Ascending aorta (tissue), 2 donors: ENCODE data around the gene ADAMTS16. TPM values are rescaled to one million over a fixed set of nuclear protein-coding genes. Genes with fewer than 3 reads are reported as not detected.

ENCODE experiments used
- DNase-seq, 2 donors: peaks; one replicate each; pipeline ENCODE4 v3.0.0-alpha.2; 2019; ENCODE audit warnings: low spot score in 2 of 2
- H3K27ac ChIP-seq, 2 donors: fragments of 200-600 bp; sonication (generic); one replicate each; pipeline ENCODE4 v1.5.1; 2016 to 2017; ENCODE audit warnings: mild to moderate bottlenecking in 1 of 2
- H3K27me3 ChIP-seq: fragments of 200-600 bp; sonication (generic); one replicate; pipeline ENCODE4 v1.5.1; 2017
- H3K36me3 ChIP-seq, 2 donors: fragments of 200-600 bp; sonication (generic); one replicate each; pipeline ENCODE4 v1.5.1; 2016
- H3K4me1 ChIP-seq, 2 donors: fragments of 200-600 bp; sonication (generic); one replicate each; pipeline ENCODE4 v1.5.1; 2016 to 2017; ENCODE audit warnings: mild to moderate bottlenecking in 1 of 2
- H3K4me3 ChIP-seq, 2 donors: fragments of 200-600 bp; sonication (generic); one replicate each; pipeline ENCODE4 v1.5.1; 2016 to 2017; ENCODE audit warnings: mild to moderate bottlenecking in 1 of 2
- H3K9me3 ChIP-seq, 2 donors: fragments of 200-600 bp; sonication (generic); one replicate each; pipeline ENCODE4 v1.5.1; 2016
- intact Hi-C: fragments of 100-400 bp; cut with DNase I; formaldehyde crosslinking; loops from one replicate; pipeline ENCODE4 v1.15.1; 2023
- total RNA-seq: library from RNA; depleted of rRNA; stranded (reverse); fragments of >200 nt; gene quantifications from one replicate; pipeline ENCODE4 v1.1.0, GENCODE V29; 2016
- TF ChIP-seq, protein P1 (sequence below), 3 experiments: fragments of 200-600 bp in 2 of 3; fragments of 450-650 bp in 1 of 3; sonication (generic) in 2 of 3; IDR thresholded peaks; one replicate each; pipeline ENCODE4 v1.5.1; 2016 to 2019; ENCODE audit warnings: antibody characterized with exemption in 3 of 3, mild to moderate bottlenecking in 1 of 3, moderate library complexity in 1 of 3

Gene ADAMTS16
- total RNA-seq, 1 donor from 2014 or later = 1.6 TPM

DNA sequence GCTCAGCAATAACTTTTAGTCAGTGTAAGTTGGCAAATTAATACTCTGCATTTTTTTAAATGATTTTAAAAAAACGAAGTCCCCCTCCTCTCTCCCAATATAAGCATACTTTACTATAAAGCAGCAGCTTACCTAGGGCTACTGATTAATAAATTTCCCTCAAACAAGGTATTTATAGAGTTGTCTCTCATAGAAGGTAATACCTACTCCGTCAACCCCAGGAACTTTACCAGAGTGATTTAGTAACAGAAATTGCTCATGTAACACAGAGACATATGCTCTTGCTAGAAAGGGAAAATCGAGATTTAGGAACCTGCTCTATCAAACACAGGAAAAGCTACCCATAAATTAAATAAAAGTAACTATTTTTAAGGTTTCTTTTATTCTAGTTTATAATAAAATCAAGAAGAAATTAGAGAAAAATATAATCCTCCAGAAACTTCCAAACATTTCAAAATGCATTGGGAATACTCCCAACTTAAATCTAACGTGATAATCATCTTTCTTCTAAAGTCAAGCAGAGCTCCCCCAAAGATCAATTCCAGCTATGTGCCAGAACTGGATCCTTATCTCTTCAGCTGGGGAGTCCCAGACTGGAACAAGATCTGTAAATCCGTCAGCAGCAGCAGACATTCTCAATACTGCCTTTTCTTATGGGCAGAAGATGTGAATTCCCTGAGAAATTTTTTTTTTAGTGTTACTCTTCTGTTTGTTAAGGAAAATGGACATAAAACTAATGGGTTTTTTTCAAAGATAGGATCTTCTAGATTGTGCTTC, 69.6 kb downstream of the ADAMTS16 start:
- H3K9me3 ChIP-seq = no peaks in the 10 kb centered on the region
- no peaks in the 10 kb centered on the region for H3K4me1 ChIP-seq
- TF ChIP-seq, protein P1, sequence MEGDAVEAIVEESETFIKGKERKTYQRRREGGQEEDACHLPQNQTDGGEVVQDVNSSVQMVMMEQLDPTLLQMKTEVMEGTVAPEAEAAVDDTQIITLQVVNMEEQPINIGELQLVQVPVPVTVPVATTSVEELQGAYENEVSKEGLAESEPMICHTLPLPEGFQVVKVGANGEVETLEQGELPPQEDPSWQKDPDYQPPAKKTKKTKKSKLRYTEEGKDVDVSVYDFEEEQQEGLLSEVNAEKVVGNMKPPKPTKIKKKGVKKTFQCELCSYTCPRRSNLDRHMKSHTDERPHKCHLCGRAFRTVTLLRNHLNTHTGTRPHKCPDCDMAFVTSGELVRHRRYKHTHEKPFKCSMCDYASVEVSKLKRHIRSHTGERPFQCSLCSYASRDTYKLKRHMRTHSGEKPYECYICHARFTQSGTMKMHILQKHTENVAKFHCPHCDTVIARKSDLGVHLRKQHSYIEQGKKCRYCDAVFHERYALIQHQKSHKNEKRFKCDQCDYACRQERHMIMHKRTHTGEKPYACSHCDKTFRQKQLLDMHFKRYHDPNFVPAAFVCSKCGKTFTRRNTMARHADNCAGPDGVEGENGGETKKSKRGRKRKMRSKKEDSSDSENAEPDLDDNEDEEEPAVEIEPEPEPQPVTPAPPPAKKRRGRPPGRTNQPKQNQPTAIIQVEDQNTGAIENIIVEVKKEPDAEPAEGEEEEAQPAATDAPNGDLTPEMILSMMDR (IDR thresholded peaks at IDR 0.05) = no peak
- intact Hi-C loops = no loop called here
- no peak overlapping the region for H3K4me3 ChIP-seq
- no peak for DNase-seq
- H3K27ac ChIP-seq = no peak overlapping the region
- no peaks in the 10 kb centered on the region for H3K27me3 ChIP-seq
- H3K36me3 ChIP-seq = no peaks in the 10 kb centered on the region

DNA sequence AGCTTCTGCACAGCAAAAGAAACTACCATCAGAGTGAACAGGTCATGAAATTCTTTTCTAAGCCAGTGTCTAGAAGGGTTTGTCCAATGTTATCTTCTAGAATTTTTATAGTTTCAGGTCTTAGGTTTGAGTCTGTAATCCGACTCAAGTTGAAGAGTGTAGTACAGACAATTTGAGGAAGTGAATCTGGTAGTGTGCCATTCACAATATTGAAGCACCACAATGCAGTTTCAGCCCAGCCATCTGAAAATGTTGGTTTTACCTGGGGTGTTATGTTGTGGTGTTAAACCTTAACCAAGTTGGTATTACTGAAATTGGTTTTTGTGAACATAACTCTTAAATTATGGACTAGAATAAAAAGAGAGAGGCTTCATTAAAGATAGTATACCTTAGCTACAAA, 77.2 kb downstream of the ADAMTS16 start:
- H3K27me3 ChIP-seq = no peaks in the 10 kb centered on the region
- H3K9me3 ChIP-seq = no peaks in the 10 kb centered on the region
- no peak overlapping the region for H3K4me3 ChIP-seq
- intact Hi-C loops = no loop called here
- H3K27ac ChIP-seq = no peak overlapping the region
- no peak for DNase-seq
- no peaks in the 10 kb centered on the region for H3K4me1 ChIP-seq
- no peaks in the 10 kb centered on the region for H3K36me3 ChIP-seq
- TF ChIP-seq, protein P1 (IDR thresholded peaks at IDR 0.05) = no peak

DNA sequence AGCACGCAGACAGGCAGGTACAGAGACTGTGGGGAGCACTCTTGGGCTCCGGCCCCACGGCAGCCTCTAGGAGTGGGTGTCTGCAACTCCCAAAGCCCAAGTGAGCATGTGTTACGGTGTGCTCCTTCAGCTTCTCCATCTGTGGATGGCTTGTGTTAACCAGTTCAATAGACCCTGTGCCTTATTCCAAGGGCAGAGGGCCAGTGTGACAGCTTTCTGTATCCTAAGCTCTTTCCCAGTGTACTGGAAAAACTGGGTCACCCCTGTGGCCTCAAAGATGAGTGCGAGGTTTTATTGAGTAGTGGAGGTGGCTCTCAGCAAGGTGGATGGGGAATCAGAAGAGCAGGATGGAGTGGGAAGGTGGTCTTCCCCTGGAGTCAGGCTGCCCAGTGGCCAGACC, 78.3 kb downstream of the ADAMTS16 start:
- TF ChIP-seq, protein P1 (IDR thresholded peaks at IDR 0.05) = no peak
- Histone ChIP-seq H3K27me3 (no peaks in the 10 kb centered on the region), H3K9me3 (no peaks in the 10 kb centered on the region), H3K4me3 (no peak overlapping the region), H3K27ac (no peak overlapping the region), H3K4me1 (no peaks in the 10 kb centered on the region), H3K36me3 (no peaks in the 10 kb centered on the region)
- no peak for DNase-seq
- intact Hi-C loops = no loop called here

DNA sequence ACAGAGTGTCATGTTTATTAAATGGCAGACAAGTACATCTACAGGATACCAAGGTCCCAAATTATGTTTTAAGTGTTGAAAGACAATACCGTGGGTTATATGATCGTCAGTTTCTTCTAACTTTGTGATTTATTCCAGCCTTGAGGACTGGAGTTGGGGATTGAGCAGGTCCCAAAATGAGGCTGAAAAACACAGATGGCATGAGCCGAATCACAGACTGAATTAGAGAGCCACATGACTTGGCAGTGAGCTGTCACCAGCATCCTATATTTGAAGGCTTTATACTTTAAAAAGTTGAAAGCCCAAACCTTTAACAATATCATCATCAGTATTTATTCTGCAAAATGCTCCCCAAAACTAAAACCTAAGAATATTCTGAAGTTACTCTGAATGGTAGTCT, 79.4 kb downstream of the ADAMTS16 start:
- intact Hi-C loops = no loop called here
- H3K9me3 ChIP-seq = no peaks in the 10 kb centered on the region

DNA sequence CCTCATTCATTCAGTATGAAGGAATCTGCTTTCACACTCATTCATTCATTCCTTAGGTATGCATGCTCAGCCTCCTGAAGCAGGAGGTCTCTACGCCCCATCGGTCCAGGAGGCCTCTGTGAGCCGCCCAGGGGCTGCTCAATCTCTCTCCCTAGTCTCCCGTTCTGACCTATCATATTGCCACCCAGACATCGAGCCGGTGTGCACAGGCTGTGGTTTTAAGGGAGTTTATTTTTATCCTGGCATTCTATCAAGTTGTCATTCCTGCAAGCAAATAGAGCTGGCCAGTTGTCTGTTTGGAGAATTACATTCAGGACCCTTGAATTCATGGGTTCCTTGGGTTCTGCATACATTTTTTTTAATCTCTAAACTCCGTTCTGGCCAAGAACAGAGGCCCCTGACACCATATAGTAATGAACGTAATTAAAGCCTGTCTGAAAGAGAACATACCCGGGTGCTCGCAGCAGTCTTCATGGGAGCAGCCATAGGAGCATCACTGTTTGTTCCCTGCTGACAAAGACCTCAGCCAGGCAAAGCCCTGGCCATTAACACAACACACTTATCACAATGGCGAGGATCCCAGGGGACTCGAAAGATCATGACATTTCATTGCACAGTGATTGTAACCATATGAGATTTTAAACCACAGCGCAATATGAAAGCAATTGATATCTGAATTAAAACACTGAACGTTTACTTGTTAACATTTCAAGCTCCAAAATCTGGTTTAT, 80.9 kb downstream of the ADAMTS16 start:
- intact Hi-C loops = no loop called here
- Histone ChIP-seq H3K9me3 (no peaks in the 10 kb centered on the region), H3K27ac (no peak overlapping the region), H3K4me3 (no peak overlapping the region), H3K36me3 (no peaks in the 10 kb centered on the region), H3K4me1 (no peaks in the 10 kb centered on the region), H3K27me3 (no peaks in the 10 kb centered on the region)
- TF ChIP-seq, protein P1 (IDR thresholded peaks at IDR 0.05) = no peak
- no peak for DNase-seq

More for the DNA sequence above, 79.4 kb downstream of the ADAMTS16 start:
- no peaks in the 10 kb centered on the region for H3K36me3 ChIP-seq
- DNase-seq = no peak
- no peaks in the 10 kb centered on the region for H3K27me3 ChIP-seq
- H3K4me3 ChIP-seq = no peak overlapping the region
- TF ChIP-seq, protein P1 (IDR thresholded peaks at IDR 0.05) = no peak
- H3K4me1 ChIP-seq = no peaks in the 10 kb centered on the region
- no peak overlapping the region for H3K27ac ChIP-seq
